ENCODE data around the gene TTK. TPM values are rescaled to one million over a fixed set of nuclear protein-coding genes. Genes with fewer than 3 reads are reported as not detected.

Gene TTK
- total and polyA plus RNA-seq, 7 donors: 0.10 to 0.22 (median 0.14) TPM; not detected in 3

DNA sequence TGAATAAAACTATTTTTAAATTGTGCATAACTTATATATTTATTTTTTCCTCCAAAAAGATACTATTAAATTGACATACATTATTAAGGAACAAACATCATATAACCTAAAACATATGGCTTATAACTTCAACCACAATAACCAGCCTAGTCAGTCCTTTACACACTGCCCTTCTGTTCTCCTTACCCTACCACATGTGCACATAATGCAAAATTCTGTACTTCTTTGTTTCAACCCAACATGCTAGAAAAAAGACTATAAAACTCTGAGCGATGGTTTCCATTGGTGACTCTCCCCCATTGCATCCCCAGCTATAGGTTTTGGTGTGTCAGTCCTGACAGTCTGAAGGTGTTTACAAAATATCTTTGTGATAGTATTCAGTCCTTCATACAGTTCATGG is 14.8 kb upstream of the TTK start:
- H3K9me3 ChIP-seq: no peaks in the 10 kb centered on the region
- intact Hi-C loops (cut with DNase I): no loop called here
- ATAC-seq: no peak
- H3K4me1 ChIP-seq: no peaks in the 10 kb centered on the region
- no peak overlapping the region for H3K4me3 ChIP-seq
- H3K27ac ChIP-seq: no peak overlapping the region
- TF ChIP-seq, protein P1, sequence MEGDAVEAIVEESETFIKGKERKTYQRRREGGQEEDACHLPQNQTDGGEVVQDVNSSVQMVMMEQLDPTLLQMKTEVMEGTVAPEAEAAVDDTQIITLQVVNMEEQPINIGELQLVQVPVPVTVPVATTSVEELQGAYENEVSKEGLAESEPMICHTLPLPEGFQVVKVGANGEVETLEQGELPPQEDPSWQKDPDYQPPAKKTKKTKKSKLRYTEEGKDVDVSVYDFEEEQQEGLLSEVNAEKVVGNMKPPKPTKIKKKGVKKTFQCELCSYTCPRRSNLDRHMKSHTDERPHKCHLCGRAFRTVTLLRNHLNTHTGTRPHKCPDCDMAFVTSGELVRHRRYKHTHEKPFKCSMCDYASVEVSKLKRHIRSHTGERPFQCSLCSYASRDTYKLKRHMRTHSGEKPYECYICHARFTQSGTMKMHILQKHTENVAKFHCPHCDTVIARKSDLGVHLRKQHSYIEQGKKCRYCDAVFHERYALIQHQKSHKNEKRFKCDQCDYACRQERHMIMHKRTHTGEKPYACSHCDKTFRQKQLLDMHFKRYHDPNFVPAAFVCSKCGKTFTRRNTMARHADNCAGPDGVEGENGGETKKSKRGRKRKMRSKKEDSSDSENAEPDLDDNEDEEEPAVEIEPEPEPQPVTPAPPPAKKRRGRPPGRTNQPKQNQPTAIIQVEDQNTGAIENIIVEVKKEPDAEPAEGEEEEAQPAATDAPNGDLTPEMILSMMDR (IDR thresholded peaks at IDR 0.05): no peak
- no peaks in the 10 kb centered on the region for H3K27me3 ChIP-seq (ENCODE audit: insufficient read depth in 3 of 3, low read length in 2 of 3)
- no peaks in the 10 kb centered on the region for H3K36me3 ChIP-seq (ENCODE audit: insufficient read depth in 1 of 2, low read depth in 1 of 2)
- DNase-seq: no peak
- 90 to 91% (median 91%) methylated on average over 1 of the region's 1 CpG for WGBS, 3 donors

DNA sequence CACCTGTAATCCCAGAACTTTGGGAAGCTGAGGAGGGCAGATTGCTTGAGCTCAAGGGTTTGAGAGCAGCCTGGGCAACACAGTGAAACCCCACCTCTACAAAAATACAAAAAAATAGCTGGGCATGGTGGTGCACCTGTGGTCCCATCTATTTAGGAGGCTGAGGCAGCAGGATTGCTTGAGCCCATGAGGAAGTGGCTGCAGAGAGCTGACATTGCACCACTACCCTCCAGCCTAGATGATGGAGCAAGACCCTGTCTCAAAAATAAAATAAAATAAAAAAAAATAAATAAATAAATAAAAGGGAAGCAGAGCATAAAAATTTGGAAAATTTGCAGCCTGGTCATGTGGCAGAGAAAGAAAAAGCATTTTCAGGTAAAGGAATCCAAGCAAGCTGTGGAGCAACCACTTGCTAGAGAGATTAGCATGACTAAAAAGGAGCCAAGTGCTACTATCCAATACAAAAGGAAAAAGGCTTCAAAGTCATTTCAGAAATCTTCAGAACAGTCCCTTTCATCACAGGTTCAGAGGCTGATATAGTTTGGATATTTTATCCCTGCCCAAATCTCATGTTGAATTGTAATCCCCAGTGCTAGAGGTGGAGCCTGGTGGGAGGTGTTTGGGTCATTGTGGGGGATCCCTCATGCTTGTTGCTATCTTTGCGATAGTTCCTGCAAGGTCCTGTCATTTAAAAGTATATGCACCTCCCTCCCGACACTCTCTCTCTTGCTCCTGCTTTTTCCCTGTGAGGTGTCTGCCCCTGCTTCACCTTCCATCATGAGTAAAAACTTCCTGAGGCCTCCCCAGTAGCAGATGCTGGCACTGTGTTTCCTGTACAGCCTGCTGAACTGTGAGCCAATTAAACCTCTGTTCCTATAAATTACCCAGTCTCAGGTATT is 11.2 kb upstream of the TTK start:
- no peak overlapping the region for H3K4me3 ChIP-seq
- H3K4me1 ChIP-seq: no peaks in the 10 kb centered on the region
- H3K27me3 ChIP-seq (ENCODE audit: insufficient read depth in 3 of 3, low read length in 2 of 3): no peaks in the 10 kb centered on the region
- TF ChIP-seq, protein P1 (IDR thresholded peaks at IDR 0.05): no peak
- no peak for DNase-seq
- 39 to 52% (median 50%) methylated on average over 2 of the region's 2 CpGs for WGBS, 3 donors
- no peaks in the 10 kb centered on the region for H3K9me3 ChIP-seq
- intact Hi-C loops (cut with DNase I): no loop called here
- H3K27ac ChIP-seq: no peak overlapping the region
- ATAC-seq: no peak
- no peaks in the 10 kb centered on the region for H3K36me3 ChIP-seq (ENCODE audit: insufficient read depth in 1 of 2, low read depth in 1 of 2)

DNA sequence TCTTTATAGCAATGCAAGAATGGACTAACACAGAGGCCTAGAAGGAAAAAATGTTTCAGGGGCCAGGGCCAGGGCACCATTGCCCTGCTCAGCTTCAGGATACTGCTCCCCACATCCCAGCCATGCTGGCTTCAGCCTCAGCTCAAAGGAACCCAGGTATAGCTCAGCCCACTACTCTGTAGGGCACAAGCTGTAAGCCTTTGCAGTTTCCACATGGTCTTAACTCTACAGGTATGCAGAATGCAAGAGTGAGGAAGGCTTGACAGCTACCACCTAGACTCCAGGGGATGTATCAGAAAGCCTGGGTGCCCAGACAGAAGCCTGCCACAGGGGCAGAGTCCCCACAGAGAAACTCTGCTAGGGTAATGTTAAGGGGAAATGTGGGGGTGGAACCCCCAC is 10.5 kb upstream of the TTK start:
- H3K27me3 ChIP-seq (ENCODE audit: insufficient read depth in 3 of 3, low read length in 2 of 3): no peaks in the 10 kb centered on the region
- H3K9me3 ChIP-seq: no peaks in the 10 kb centered on the region
- H3K36me3 ChIP-seq (ENCODE audit: insufficient read depth in 1 of 2, low read depth in 1 of 2): no peaks in the 10 kb centered on the region
- H3K27ac ChIP-seq: no peak overlapping the region
- intact Hi-C loops (cut with DNase I): no loop called here
- H3K4me3 ChIP-seq: no peak overlapping the region
- DNase-seq (no peak), ATAC-seq (no peak)
- no peaks in the 10 kb centered on the region for H3K4me1 ChIP-seq
- TF ChIP-seq, protein P1 (IDR thresholded peaks at IDR 0.05): no peak

DNA sequence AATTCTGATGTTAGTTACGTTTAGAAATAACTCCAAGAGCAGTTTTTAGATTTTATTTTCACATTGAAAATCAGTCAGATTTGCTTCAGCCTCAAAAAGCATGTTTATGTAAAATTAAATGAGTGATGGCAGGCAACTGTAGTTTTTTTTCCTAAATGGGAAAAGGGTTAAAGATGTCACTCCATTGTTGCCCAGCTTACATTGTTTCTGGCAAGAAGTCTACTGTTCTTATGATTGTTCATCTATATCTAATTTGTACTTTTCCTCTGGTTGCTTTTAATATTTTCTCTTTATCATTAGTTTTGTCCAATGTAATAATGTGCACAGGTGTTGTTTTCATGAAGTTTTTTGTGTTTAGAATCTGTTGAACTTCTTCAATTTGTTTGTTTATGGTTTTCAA is 6.7 kb upstream of the TTK start:
- no peak for DNase-seq
- intact Hi-C loops (cut with DNase I): no loop called here
- TF ChIP-seq, protein P1 (IDR thresholded peaks at IDR 0.05): no peak
- Histone ChIP-seq H3K9me3 (no peaks in the 10 kb centered on the region), H3K36me3 (ENCODE audit: insufficient read depth in 1 of 2, low read depth in 1 of 2) (no peaks in the 10 kb centered on the region), H3K4me3 (no peak overlapping the region), H3K27ac (no peak overlapping the region), H3K27me3 (ENCODE audit: insufficient read depth in 3 of 3, low read length in 2 of 3) (no peaks in the 10 kb centered on the region), H3K4me1 (no peaks in the 10 kb centered on the region)
- ATAC-seq: no peak
- WGBS, 3 donors: 54 to 57% (median 56%) methylated on average over 1 of the region's 1 CpG

DNA sequence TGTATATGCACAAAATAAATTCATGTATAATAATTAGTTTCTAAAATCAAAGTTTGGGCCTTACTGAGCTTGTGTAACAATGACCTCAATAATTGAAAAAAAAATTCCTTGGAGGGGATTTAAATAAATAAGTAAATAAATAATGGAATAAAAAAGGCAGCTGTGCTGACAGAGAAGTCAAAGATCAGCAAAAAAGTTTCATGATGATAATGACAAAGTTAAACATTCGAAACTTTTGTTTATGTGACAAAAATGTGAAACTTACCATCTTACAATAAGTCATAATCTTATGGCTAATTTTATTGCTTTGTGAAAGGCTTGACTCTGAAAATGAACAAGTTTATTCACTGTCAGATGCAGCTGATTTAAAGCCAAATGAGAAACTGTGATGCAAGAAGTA is 3.1 kb upstream of the TTK start:
- no peak overlapping the region for H3K27ac ChIP-seq
- H3K4me3 ChIP-seq: no peak overlapping the region
- H3K9me3 ChIP-seq: no peaks in the 10 kb centered on the region
- TF ChIP-seq, protein P1 (IDR thresholded peaks at IDR 0.05): no peak
- WGBS, 3 donors: 86 to 92% (median 92%) methylated on average over 1 of the region's 1 CpG
- no peaks in the 10 kb centered on the region for H3K27me3 ChIP-seq (ENCODE audit: insufficient read depth in 3 of 3, low read length in 2 of 3)
- intact Hi-C loops (cut with DNase I): no loop called here
- no peaks in the 10 kb centered on the region for H3K36me3 ChIP-seq (ENCODE audit: insufficient read depth in 1 of 2, low read depth in 1 of 2)
- ATAC-seq (no peak), DNase-seq (no peak)
- H3K4me1 ChIP-seq: no peaks in the 10 kb centered on the region

All from psoas muscle (tissue), 8 donors.